Measurements from ENCODE around the gene DYNC1I1. TPM values are rescaled to one million over a fixed set of nuclear protein-coding genes. Genes with fewer than 3 reads are reported as not detected.

DYNC1I1 gene
- total RNA-seq: 10 to 100 TPM in 1 of 4 donors, 1 to 10 TPM in 3; 1.4 to 10.7 (median 3.4) TPM

DNA sequence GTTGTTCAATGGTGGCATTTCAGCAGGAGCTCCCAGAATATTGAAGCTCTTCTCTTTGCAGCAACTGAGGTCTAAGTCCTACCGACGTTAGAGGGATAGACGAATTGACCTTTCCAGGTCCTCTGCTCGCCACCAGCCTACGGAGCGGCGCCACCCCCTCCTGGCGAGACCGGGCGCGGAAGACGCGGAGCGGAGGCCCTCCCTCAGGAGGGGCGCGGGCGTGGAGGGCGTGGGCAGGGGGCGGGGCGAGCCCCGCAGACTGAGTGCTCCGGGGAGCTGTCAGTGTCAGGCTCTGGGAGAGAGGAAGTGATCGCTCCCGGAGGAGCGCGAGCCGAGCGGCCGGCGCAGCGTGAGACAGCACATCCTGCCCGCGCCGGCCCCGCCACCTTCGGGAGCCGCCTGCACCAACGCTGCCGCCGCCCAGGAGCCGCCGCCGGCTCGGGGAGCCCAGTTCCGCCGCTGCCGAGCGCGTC is at the start of gene DYNC1I1:
DYNC1I1 (plus strand) TSS at position 257 of the 473 bp plus-strand sequence. CDS start 32,176 bp downstream, outside the sequence.
- TF ChIP-seq, protein P1, sequence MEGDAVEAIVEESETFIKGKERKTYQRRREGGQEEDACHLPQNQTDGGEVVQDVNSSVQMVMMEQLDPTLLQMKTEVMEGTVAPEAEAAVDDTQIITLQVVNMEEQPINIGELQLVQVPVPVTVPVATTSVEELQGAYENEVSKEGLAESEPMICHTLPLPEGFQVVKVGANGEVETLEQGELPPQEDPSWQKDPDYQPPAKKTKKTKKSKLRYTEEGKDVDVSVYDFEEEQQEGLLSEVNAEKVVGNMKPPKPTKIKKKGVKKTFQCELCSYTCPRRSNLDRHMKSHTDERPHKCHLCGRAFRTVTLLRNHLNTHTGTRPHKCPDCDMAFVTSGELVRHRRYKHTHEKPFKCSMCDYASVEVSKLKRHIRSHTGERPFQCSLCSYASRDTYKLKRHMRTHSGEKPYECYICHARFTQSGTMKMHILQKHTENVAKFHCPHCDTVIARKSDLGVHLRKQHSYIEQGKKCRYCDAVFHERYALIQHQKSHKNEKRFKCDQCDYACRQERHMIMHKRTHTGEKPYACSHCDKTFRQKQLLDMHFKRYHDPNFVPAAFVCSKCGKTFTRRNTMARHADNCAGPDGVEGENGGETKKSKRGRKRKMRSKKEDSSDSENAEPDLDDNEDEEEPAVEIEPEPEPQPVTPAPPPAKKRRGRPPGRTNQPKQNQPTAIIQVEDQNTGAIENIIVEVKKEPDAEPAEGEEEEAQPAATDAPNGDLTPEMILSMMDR (IDR thresholded peaks at IDR 0.05): no peak
- no peak for TF ChIP-seq POLR2A (IDR thresholded peaks at IDR 0.05)
- peak within 1 kb of the TSS in 1 of 4 donors; percentile 43 for H3K27ac ChIP-seq
- H3K36me3 ChIP-seq: no peaks in the 10 kb centered on the region
- peaks cover 0 to 3% (median 0%) of the 10 kb centered on the region in 4 donors for H3K4me1 ChIP-seq
- no peaks in the 10 kb centered on the region for H3K9me3 ChIP-seq
- H3K4me3 ChIP-seq: peak within 1 kb of the TSS; percentile 30 to 59 (median 50)
- H3K27me3 ChIP-seq: no peaks in the 10 kb centered on the region
- peak; percentile 16 to 61 (median 55) for DNase-seq

DNA sequence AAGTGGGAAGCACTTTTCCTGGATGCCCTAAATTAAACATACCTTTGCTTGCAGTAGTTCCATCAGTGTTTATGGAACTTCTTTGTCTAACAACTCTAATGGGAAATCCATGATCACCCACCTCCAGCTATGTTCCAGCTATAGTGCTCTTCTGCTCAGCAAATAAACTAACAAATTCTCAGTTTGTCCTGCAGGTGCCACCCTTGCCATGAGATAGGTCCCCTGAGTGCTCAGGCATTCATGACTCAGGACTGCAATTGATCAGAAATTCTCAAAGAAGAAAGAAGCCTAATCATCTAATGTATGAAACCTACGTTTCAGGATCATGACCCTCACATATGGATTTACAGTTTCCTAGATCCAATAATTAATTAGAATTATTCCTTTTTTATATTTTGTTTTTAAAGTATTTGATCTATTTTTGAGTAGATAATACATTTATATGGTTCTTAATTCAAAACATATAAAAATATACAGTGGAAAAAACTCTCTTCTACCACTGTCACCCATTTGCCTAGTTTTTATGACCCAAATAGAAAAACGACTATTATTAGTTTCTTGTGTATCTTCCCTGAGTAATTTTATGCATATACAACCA is 48.7 kb upstream of the DYNC1I1 start:
- no peaks in the 10 kb centered on the region for H3K9me3 ChIP-seq
- no peak overlapping the region for H3K27ac ChIP-seq
- H3K27me3 ChIP-seq: no peaks in the 10 kb centered on the region
- no peaks in the 10 kb centered on the region for H3K4me1 ChIP-seq
- no peak for DNase-seq
- H3K4me3 ChIP-seq: no peak overlapping the region
- TF ChIP-seq, protein P1 (IDR thresholded peaks at IDR 0.05): peak in 3 of 6 experiments; percentile 34 to 38 (median 36)
- no peak for TF ChIP-seq POLR2A (IDR thresholded peaks at IDR 0.05)
- H3K36me3 ChIP-seq: no peaks in the 10 kb centered on the region

DNA sequence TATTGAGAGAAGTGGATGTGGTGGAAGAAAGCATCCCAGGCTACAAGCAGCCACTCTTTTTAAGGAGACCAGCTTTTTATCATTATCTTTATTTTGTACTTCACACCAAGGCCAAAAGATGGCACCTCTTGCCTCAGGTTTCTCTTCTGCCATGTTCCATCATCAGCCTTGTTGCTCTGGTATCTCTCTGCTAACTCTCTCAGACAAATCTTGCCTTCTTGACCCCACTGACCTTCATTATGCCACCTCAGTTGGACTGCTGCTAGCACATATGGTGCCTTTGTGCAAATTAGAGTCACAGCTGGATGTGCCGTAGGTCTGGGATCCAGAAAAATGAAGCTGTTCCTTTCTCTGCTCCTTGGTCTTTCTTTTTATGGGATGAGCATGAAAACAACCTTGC is 47.1 kb upstream of the DYNC1I1 start:
- no peak for DNase-seq
- Histone ChIP-seq H3K27ac (no peak overlapping the region), H3K36me3 (no peaks in the 10 kb centered on the region), H3K9me3 (no peaks in the 10 kb centered on the region), H3K4me3 (no peak overlapping the region), H3K27me3 (no peaks in the 10 kb centered on the region), H3K4me1 (no peaks in the 10 kb centered on the region)
- TF ChIP-seq POLR2A (IDR thresholded peaks at IDR 0.05): no peak
- TF ChIP-seq, protein P1 (IDR thresholded peaks at IDR 0.05): no peak

DNA sequence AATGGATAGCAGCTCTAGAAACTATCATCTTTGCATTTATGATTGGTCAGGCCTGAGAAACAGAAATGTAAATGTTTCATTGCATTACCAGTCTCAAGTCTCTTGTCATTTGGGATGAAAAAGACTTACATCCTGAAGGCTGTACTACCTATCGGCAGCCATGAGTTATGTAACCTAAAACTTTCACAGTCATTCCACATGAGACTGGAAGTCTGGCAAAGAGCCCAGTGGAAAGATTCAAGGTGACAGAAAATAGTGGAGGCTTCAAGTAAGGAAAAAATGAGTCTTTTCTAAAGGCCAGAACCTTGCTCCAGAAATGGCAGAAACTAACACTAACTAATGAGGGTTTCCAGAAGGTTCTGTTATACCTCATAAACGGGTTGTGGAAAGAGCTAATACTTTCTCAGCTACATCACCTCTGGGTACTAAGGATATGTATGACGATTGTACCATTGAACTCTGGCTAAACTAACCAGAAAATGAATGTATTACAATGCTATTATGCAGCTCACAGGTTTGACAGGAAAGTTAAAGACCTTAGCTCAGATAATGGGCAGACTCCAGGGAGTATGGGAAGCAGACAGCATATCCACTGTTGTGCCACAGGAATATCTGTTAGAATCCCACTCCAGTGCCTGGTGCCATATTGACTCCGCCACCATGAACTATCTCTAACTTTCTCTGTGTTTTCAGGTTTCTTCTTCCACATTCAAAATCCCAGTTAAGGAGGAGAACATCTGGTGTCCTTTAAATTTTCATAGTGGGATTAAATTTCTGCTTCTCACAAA is 41.7 kb upstream of the DYNC1I1 start:
- no peak overlapping the region for H3K27ac ChIP-seq
- no peaks in the 10 kb centered on the region for H3K36me3 ChIP-seq
- H3K4me1 ChIP-seq: no peaks in the 10 kb centered on the region
- no peaks in the 10 kb centered on the region for H3K9me3 ChIP-seq
- no peak for DNase-seq
- TF ChIP-seq POLR2A (IDR thresholded peaks at IDR 0.05): no peak
- TF ChIP-seq, protein P1 (IDR thresholded peaks at IDR 0.05): no peak
- H3K4me3 ChIP-seq: no peak overlapping the region
- no peaks in the 10 kb centered on the region for H3K27me3 ChIP-seq

DNA sequence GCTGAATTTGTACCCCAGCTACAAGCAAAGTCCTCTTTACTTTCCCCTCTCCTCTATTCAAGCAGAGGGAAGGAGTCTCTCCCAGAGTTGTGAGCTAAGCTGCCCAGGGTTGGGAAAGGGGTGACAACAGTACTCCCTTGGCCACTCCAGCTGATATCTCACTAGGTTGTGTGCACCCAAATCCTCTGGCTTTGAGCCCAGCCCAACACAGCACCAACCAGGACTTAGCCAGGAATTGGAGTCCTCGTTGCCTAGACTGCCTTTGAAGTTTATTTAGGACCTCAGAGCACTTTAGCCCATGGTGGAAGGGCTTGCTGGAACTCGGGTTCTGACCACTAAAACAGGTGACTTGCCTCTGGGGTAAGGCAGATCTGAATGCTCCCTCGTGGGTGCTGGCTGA is 35.7 kb upstream of the DYNC1I1 start:
- no peaks in the 10 kb centered on the region for H3K4me1 ChIP-seq
- H3K9me3 ChIP-seq: no peaks in the 10 kb centered on the region
- no peak overlapping the region for H3K4me3 ChIP-seq
- no peak overlapping the region for H3K27ac ChIP-seq
- TF ChIP-seq, protein P1 (IDR thresholded peaks at IDR 0.05): no peak
- no peak for TF ChIP-seq POLR2A (IDR thresholded peaks at IDR 0.05)
- DNase-seq: no peak
- no peaks in the 10 kb centered on the region for H3K27me3 ChIP-seq
- H3K36me3 ChIP-seq: no peaks in the 10 kb centered on the region
